ENCODE data around the gene GNGT2.
A peak's percentile ranks its signal among the peaks of the same experiment; 100 is the strongest.

GNGT2 gene

DNA sequence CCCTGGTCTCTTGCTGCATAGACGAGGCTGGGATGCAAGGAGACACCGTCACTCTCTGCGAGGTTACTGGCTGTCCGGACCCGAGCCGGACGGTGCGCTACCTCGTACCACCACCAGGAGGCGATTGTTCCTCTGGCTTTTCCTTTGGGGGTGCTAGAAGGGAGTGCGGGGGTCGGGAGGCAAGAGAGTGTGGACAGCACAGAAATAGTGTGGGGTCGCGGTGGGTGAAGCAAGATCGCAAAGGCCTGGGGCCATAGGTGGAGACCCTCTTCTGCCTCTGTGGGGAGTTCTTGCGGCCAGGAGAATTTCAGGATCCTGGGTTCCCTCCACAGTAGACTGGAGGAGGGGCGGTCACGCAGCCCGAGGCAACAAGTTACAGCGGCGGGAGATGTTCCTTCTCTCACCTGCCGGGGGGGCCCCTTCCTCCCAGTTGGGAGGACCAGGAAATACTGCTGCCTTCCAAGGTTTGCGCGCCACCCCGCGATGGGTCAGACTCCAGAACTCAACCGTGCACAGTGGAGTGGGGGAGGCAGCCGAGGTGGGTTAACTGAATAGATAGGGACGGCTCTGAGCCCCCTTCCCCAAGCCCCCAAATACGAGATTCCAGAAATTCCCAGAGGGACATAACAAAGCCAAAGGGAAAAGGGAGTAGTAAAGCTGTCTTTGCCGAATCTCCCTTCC, 13.3 kb upstream of the GNGT2 start:
- TF ChIP-seq, protein P1, sequence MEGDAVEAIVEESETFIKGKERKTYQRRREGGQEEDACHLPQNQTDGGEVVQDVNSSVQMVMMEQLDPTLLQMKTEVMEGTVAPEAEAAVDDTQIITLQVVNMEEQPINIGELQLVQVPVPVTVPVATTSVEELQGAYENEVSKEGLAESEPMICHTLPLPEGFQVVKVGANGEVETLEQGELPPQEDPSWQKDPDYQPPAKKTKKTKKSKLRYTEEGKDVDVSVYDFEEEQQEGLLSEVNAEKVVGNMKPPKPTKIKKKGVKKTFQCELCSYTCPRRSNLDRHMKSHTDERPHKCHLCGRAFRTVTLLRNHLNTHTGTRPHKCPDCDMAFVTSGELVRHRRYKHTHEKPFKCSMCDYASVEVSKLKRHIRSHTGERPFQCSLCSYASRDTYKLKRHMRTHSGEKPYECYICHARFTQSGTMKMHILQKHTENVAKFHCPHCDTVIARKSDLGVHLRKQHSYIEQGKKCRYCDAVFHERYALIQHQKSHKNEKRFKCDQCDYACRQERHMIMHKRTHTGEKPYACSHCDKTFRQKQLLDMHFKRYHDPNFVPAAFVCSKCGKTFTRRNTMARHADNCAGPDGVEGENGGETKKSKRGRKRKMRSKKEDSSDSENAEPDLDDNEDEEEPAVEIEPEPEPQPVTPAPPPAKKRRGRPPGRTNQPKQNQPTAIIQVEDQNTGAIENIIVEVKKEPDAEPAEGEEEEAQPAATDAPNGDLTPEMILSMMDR (IDR thresholded peaks at IDR 0.05; ENCODE audit: extremely low read depth, missing control alignments) = peak; percentile 93
- peak; percentile 81 for DNase-seq (ENCODE audit: low spot score)

DNA sequence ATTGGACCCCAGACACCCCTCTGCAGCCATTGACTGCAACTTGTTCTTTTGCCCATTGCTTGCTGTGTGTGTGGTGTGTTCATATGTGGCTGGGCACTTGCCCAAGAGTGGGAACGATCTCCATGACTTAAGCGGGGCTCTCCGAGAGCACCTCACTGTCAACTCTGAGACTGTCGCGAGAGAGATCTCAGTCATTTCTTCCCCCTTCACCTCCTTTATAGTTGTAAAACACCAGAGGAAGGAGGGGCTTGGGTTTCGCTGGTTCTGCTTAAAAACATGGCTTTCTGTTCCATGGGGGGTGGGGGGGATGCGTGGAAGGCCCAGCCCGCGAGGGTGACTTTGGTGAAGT, 12.8 kb upstream of the GNGT2 start:
- DNase-seq (ENCODE audit: low spot score) = peak; percentile 29
- TF ChIP-seq, protein P1 (IDR thresholded peaks at IDR 0.05; ENCODE audit: extremely low read depth, missing control alignments) = no peak

DNA sequence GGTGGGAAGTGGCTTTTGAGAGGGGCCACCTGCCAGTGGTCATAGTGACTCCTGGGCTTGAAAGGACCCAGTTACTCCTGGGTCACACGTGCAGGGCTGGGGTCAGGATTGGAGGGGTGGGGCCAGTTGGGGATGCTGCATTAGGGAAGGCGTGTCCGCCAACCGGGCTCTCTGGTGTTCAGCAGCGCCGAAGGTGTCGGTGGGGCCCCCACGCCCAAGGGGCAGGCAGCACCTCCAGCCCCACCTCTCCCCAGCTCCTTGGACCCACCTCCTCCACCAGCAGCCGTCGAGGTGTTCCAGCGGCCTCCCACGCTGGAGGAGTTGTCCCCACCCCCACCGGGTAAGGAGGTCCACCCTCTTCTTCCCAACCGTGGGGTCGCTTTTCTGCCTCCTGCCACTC, 9.6 kb upstream of the GNGT2 start:
- no peak for DNase-seq (ENCODE audit: low spot score)
- TF ChIP-seq, protein P1 (IDR thresholded peaks at IDR 0.05; ENCODE audit: extremely low read depth, missing control alignments) = no peak

DNA sequence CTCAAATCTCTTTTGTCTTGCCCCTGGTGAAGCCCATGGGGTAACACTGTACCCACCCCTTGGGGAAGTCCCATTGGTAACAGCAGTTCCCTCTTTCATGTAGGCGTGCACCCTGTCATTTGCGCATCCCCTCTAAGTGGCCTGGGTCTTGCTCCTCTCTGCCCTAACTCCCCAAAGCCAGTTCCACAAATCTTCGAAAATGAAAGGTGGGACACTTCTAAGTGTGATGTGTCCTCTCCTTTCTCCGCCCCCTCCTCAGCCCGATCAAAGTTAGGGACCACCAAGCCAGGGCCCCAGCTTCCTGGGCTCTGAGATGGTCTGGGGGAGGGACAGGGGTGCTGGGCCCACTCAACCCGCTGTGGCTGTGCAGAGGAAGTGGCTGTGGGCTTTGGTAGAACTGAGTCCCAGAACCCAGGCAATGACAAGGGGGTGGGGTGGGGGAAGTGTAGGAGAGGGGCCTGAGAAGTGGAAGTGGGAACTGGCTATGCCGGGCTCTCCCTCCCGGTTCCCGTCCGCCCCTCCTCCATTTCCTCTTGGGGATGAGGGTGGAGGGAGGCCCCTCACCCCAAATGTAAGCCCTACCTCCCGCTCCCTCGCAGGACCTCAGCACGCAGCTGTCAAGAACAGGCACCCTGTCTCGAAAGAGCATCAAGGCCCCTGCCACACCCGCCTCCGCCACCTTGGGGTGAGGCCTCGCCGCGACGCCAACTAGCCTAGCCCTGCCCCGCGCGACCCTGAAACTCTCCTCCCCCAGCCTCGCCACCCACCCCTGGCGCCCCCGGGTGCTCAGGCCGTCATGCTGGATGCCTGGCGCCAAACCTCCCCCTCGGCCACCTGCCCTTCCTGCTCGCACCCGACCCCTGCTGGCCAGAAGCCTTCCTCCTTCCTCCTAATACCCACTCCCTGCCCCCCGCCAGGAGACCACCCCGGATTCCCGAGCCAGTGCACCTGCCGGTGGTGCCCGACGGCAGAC, 8.9 kb upstream of the GNGT2 start:
- peak; percentile 79 for DNase-seq (ENCODE audit: low spot score)

DNA sequence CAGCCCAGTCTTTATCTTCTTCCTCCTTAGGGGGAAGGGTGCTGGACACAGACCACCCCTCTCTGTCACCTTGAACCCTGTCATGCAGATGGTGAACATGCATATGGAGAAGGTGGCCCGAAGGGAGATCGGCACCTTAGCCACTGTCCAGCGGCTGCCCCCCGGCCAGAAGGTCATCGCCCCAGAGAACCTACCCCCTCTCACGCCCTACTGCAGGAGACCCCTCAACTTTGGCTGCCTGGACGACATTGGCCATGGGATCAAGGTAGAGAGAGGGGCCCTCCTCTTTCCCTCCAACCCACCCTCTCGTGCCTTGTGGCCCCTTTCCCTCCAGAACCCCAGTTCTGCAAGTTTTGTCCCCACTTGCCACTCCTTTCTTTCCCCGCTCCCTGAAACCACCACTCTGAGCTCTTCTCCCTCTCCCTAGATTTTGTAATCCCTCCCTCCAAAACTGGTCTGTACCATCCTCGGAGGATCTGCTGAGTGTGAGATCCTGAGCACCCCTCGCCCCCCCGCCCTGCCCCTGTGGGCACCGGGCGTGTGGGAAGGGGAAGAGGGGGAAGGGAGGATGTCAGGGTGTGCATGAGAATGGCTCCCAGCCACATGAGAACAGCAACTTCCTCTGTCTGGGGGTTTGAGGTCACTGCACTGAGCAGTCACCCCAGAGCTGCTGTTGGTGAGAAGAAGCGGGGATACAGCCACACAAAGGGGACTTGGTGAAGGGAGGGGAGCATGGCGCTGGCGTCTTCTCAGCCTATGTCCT, 7.5 kb upstream of the GNGT2 start:
- TF ChIP-seq, protein P1 (IDR thresholded peaks at IDR 0.05; ENCODE audit: extremely low read depth, missing control alignments) = no peak
- peak; percentile 87 for DNase-seq (ENCODE audit: low spot score)

More for the DNA sequence above, 8.9 kb upstream of the GNGT2 start:
- TF ChIP-seq, protein P1 (IDR thresholded peaks at IDR 0.05; ENCODE audit: extremely low read depth, missing control alignments) = peak; percentile 27

DNA sequence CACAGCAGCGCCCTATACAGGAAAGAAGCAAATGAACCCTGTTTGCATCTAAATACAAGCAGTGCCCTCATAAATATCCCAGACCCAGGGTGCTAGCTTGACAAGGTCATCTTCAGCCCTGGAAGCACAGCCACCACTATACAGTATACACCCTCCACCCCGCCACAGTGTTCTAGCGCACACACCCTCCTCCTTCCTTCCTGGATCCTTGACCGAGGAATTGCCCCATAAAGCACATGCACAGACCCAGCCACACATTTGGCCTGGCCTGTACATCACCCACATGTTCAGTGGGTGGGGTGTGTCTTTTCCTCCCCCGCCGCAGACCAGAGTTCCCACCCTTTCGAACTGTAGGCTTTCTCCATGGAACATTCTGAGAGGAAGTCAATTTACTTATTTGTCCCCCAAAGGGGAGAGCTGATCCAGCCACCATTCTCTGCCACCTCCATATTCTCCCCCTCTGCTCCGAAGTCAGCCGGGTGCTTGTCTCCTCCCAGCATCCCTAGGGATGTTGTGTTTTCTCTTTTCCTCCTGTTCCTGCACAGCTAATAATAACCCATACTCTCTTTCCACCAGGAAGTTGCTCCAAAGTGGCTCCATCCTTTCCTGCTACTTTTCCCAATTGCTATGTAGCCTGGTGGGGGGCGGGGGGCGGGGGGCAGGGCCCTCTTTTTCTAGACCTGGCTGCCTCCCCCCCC, 6.7 kb upstream of the GNGT2 start:
- DNase-seq (ENCODE audit: low spot score) = peak; percentile 19
- TF ChIP-seq, protein P1 (IDR thresholded peaks at IDR 0.05; ENCODE audit: extremely low read depth, missing control alignments) = no peak

All from GM20000 (cell line).